ENCODE data around the gene PRKG1. TPM values are rescaled to one million over a fixed set of nuclear protein-coding genes. Genes with fewer than 3 reads are reported as not detected.

Gene PRKG1
- total and polyA plus RNA-seq, 2 of the 8 experiments (the other 6 are each of a cell fraction or from before 2014, with no cell fraction given) = 4.2 to 15.2 TPM

DNA sequence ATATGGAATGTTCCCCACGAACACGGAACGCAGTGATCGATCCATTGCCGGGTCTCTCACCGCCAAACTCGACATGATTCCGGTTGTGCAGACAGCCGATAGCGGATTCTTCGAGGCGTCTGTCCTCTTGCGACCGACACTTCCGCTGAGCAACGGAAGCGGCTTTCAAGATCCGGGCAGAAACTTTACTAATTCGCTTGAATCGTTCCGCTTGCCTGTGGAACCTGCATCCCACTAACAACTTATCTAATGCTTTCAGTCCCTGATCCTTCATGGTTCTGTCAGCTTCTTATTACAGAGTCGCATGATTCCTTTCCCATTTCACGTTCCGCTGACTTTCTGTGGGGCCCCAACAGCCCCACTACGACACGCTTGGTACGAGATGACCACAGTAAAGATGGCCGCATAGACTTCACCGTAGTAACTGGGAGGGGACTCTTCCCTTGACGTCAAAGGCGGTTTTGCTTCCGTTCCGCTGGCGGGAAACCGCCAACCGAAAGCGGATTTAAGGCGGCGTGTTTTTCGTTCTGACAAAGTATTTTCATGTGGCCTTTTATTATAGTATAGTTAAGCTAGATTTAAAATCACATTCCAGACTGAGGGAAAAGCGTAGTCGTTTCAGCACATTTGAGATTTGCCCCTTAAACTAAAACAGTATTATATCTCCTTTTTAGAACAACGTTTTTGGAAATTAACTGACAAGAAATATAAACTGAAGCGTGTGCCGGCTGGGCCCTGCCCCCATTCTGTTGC lies 625.4 kb downstream of the PRKG1 start, which contains the start of gene CSTF2T (continued):
- TF ChIP-seq RNF2 (IDR thresholded peaks at IDR 0.05; ENCODE audit: borderline replicate concordance, low read depth, low read length, missing control alignments, poor library complexity, severe bottlenecking) = no peak
- TF ChIP-seq SAP30 (IDR thresholded peaks at IDR 0.05; ENCODE audit: insufficient read depth, insufficient replicate concordance, low read length) = peak; percentile 66
- no peak for TF ChIP-seq RFX5 (IDR thresholded peaks at IDR 0.05; ENCODE audit: borderline replicate concordance, low read depth, low read length)
- no peak for TF ChIP-seq JUND (IDR thresholded peaks at IDR 0.05; ENCODE audit: low read length)

Measured in H1 (cell line).